Kidney tubule cell (primary cell): ENCODE results near the gene CAPN11.
"Not testable (repeated sequence)": the region's sequence is repeated elsewhere in the genome, so short reads cannot be mapped to it uniquely, and the experiment has no call there.

Experiments
- DNase-seq: peaks from one replicate; pipeline ENCODE4 v3.0.0-alpha.2; 2018; ENCODE audit warnings: low spot score

CAPN11 gene

DNA sequence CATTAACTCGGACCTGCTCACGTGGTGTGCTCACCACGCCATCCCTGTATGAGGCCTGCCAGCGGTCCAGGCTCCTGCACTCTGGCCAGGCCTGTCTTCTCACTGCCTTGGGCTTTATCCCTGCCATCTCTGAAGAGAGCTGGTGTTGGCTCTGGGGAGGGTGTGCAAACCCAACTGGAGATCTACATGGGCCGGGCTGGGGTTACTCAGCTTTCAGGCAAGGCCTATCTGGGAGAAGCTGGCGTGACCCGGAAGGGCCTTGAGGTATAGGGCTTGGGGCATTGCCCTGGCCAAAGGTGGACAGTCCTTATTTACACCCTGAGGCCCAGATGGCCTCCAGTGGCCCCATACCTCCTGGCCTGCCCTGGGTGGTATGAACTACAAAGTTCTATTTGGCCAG lies 69.8 kb downstream of the CAPN11 start:
- DNase-seq: no peak

DNA sequence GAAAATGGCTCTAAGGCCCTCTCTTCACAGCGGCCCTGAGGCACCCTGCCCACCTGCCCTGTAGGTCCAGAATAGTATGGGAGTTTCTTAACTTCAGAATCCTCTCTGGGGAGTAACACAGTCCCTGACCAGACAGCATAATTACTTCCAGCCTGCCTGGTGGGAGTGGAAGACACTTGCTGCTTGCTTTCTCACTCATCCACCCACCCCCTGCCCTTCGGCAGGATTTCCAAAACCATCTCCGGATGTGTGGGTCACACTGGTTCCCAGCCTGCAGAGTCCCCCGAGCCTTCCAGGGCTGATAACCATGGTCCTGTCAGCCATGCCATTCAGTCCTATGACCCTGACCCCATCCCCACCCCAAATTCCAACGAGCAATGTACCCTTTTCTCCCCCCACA lies 70.2 kb downstream of the CAPN11 start:
- DNase-seq: no peak

DNA sequence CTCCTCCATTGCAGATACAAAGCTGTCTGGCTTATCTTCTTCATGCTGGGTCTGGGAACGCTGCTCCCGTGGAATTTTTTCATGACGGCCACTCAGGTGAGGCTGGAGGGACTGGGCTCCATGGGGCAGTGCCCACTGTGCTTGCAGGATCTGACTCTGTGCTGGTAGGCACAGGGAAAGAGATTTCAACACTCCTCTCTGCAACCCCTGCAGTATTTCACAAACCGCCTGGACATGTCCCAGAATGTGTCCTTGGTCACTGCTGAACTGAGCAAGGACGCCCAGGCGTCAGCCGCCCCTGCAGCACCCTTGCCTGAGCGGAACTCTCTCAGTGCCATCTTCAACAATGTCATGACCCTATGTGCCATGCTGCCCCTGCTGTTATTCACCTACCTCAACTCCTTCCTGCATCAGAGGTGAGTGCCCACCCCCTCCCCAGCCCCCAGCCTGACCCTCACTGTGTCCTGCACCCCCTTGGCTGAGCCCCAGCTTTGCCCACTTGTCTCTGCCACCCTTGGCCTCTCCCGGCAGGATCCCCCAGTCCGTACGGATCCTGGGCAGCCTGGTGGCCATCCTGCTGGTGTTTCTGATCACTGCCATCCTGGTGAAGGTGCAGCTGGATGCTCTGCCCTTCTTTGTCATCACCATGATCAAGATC lies 70.9 kb downstream of the CAPN11 start:
- no peak for DNase-seq

DNA sequence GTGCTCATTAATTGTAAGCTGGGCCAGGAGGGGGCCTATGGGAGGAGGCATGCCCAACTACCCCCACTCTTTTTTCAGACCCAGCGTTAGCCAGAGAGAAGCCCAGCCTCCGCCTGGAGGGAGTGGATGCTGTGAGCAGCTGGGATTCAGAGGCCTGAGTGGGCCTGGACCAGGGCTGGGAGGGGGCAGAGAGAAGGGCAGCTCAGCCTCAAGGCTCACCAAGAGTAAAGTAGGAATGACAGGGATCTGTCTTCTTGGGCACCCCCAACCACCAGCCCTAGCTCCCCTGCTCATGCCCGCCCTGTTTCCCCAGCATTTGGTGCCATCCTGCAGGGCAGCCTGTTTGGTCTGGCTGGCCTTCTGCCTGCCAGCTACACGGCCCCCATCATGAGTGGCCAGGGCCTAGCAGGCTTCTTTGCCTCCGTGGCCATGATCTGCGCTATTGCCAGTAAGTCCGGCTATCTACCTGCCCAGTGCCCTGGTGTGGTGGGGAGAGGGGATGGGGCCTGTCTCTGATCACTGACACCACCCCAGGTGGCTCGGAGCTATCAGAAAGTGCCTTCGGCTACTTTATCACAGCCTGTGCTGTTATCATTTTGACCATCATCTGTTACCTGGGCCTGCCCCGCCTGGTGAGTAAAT lies 71.5 kb downstream of the CAPN11 start:
- DNase-seq: no peak

DNA sequence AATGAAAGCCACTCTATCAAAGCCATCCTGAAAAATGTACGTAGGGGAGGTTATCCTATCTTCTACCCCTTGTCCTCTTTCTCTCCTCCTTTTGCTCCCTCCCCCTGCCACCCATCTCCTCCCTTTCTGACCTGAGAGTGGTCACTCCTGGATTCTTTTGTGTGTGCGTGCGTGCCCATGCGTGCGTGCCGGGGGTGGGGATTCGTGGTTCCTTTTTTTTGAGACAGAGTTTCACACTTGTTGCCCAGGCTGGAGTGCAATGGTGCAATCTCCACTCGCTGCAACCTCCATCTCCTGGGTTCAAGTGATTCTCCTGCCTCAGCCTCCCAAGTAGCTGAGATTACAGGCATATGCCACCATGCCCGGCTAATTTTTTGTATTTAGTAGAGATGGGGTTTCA lies 72.8 kb downstream of the CAPN11 start:
- not testable (repeated sequence) for DNase-seq

DNA sequence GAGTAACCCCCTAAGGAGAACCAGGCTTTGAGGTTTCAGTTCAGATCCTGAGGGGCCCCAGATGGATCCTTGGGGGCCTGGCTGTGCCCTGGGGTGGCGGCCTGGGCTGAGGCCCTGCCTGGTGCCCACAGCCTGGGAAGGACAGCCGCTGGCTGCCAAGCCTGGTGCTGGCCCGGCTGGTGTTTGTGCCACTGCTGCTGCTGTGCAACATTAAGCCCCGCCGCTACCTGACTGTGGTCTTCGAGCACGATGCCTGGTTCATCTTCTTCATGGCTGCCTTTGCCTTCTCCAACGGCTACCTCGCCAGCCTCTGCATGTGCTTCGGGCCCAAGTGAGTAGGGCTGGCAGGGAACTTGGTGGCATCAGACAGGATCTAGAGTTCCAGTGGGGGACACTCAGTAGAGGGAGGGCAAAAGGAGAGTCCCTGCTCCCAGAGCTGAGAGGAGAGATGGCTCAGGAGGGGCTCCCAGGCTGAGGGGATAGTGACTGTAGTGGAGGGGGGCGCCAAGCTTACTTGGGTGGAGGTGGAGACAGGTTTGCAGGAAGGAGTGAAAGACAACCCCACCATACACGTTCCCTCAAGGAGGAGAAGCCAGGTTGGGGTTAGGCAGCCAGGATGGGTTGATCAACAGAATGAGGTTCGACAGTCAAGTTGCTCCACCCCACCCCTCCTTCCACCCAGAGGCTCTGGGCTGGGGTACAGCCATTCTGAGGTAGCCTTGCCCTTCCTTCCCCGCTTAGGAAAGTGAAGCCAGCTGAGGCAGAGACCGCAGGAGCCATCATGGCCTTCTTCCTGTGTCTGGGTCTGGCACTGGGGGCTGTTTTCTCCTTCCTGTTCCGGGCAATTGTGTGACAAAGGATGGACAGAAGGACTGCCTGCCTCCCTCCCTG lies 74.3 kb downstream of the CAPN11 start:
- DNase-seq: no peak

DNA sequence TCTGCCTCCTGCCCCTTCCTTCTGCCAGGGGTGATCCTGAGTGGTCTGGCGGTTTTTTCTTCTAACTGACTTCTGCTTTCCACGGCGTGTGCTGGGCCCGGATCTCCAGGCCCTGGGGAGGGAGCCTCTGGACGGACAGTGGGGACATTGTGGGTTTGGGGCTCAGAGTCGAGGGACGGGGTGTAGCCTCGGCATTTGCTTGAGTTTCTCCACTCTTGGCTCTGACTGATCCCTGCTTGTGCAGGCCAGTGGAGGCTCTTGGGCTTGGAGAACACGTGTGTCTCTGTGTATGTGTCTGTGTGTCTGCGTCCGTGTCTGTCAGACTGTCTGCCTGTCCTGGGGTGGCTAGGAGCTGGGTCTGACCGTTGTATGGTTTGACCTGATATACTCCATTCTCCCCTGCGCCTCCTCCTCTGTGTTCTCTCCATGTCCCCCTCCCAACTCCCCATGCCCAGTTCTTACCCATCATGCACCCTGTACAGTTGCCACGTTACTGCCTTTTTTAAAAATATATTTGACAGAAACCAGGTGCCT lies 75.0 kb downstream of the CAPN11 start:
- no peak for DNase-seq
